ENCODE measurements around the gene PIGK. TPM values are rescaled to one million over a fixed set of nuclear protein-coding genes. Genes with fewer than 3 reads are reported as not detected.

The PIGK gene
- total RNA-seq, 1 donor from 2014 or later: 36.5 TPM

GRCh38 chr1:77100875-77101274 is 118.4 kb downstream of the PIGK start:
- no peak for DNase-seq (ENCODE audit: low read depth)

GRCh38 chr1:77096496-77097255 is 122.6 kb downstream of the PIGK start:
- no peak for DNase-seq (ENCODE audit: low read depth)

DNA sequence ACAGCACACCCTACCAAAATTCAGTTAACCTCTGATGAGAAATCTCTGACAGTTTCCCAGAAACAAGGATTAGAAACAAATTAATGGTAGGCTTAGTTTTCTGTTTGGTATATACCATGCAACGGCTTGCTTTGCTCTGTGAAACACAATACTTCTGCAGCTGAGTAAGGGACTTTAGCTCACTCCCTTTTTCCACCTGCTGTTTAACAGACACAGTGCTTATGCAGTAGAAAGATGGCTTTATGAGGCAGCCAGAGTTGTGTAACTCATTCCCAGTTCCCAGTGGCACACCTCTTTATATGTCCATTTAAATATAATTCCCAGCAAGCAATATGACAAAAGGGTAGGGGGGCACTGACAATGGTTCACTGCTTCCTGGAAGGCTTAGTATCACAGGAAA is 124.0 kb downstream of the PIGK start:
- DNase-seq (ENCODE audit: low read depth): peak; percentile 12

GRCh38 chr1:77089756-77090155 is 129.5 kb downstream of the PIGK start:
- DNase-seq (ENCODE audit: low read depth): no peak

- no peak for DNase-seq (ENCODE audit: low read depth)
These were observed 134.1 kb downstream of the PIGK start for GRCh38 chr1:77085109-77085508.

DNA sequence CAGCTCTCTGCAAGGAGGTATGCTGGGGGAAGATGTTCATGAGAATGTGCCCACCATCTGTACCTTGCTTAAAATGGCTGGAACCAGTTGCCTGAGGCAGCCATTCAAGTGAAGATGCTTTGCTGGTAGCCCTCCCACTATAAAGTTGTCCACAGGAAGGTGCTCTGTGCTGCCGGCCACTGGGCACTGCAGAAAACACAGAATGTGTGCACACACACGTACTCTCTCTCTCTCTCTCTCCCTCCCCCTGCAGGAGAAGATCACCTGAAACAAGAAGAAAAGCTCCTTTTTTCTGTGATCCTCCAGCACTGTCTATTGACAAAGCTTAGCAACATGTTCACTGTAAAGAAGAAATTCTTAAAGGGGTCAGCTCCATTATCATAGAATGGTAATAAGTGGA is 134.8 kb downstream of the PIGK start:
- no peak for DNase-seq (ENCODE audit: low read depth)

- DNase-seq (ENCODE audit: low read depth): no peak
These were observed 137.4 kb downstream of the PIGK start for GRCh38 chr1:77081834-77082233.

GRCh38 chr1:77076759-77077158 is 142.5 kb downstream of the PIGK start:
- DNase-seq (ENCODE audit: low read depth): no peak

GRCh38 chr1:77068013-77068412 is 151.2 kb downstream of the PIGK start:
- no peak for DNase-seq (ENCODE audit: low read depth)

DNA sequence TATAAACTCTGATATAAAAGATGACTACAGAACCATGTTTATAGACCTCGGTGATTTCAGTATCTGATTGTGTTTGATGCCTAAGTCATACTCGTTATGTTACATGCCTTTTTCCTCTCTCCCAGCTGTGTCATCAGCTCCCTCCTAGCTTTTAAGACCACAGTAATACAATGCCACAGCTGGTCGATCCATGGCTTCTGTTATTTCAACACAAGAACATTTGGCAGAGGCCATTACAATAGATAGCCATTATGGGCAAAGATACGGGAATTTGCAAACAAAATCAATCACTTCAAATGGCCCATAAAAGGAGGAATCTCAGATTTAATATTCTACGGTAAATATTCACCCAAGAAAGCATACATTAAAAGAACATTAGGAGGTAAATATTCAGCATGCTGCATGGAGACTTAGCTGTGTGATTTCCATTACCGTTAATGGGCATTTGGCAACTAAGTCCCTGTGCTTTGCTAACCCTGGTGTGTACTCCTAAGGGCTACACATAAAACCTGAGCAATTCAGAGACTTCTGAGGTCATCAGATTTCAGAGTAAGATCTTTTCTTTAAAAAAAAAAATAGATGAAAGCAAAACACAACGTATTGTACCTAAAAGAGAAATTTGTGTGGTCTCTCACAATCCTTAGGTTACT is 153.4 kb downstream of the PIGK start:
- DNase-seq (ENCODE audit: low read depth): no peak

GRCh38 chr1:77064246-77064645 is 155.0 kb downstream of the PIGK start:
- DNase-seq (ENCODE audit: low read depth): no peak

DNA sequence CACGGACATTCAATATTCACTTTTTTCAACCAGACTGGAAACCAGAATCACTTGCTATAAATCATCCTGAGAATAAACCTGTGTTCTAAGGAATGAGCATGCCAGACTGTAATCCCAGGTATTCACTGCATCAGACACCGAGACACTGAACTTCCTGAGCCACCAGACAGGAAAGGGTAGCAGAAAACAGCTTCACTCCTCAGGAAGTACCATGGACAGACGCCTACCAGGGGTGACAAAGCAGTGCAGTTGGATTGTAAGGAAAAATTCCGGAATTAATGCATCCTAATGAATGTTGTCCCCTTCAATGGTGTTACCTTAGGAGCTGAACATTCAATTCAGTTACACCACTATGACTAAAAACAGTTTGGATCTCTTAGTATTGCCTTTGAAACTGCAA is 156.1 kb downstream of the PIGK start:
- DNase-seq (ENCODE audit: low read depth): no peak

DNA sequence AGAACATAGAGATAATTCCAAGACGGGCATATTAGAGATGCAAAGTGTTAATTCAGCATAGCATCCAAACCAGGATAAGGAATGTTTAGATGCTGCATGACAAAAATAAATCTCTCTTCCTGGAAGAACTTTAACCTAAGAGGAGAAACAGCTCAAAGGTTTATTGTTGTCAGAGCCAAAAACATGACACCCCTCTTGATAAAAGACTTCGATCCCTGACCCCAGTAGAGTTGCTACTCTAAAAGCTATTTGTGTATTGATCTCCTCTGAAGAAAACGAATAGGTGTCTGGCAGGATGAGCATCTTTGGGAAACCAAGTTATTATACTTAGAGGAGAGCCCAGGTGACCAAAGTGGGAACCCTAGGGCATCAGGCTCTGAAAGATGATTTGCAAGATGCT is 158.1 kb downstream of the PIGK start:
- DNase-seq (ENCODE audit: low read depth): no peak

GRCh38 chr1:77060000-77060399 is 159.2 kb downstream of the PIGK start:
- DNase-seq (ENCODE audit: low read depth): no peak

DNA sequence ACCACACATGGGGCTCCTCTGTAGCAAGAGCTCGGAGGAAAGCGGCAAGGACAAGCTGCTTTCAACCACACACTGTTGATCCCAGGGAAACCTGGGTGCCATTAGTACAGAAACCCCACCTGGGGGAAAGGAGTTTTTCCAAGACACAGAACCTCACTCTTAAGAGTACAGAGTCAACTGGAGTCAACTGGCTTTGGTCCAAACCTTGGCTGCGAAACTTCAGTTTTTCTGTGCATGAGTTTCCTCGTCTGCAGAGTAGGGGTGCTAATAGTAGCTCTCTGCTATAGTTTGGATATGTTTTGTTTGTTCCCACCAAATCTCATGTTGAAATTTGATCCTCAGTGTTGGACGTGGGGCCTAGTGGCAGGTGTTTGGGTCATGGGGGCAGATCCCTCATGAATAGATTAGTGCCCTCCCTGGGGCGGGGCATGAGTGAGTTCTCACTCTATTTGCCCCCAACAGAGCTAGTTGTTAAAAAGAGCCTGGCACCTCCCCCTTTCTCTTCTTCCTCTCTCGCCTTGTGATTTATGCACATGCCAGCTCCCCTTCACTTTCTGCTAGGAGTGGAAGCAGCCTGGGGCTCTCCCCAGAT is 161.1 kb downstream of the PIGK start:
- no peak for DNase-seq (ENCODE audit: low read depth)

DNA sequence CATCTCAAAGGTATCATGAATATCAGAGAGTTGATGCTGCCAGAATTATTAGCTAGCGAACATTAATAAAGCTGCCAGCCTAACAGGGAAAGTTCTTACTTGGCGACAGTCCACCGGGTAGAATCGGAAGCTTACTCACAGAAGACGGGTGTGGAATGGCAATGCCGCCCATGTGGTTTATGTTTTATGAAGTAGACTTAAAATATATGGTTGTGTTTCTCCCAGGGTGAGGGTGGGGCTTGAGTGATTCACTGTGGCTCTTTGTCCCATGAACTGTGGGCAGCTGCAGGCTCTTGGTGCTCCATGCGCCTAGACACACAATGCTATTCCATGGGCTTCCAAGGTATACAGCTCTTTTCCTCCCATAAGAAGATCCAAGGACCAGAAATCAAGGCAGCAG is 162.7 kb downstream of the PIGK start:
- peak; percentile 36 for DNase-seq (ENCODE audit: low read depth)

DNA sequence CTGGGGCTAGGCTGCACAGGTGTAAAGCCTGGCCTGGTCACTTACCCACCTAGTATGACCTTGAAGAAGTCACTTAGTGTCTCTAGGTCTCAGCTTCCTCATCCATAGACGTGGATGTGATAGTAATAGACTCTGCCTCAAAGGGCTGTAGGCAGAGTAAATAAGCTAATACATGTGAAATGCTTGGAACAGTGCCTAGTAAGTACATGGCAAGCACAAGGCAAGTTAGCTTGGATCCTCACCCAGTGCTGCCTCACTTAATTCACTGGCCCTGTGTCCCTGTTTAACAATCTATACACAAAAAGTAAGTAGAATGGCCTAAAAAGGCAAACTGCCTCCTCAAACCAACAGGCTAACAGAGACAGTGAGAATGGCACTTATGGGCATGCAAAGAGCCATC is 167.8 kb downstream of the PIGK start:
- DNase-seq (ENCODE audit: low read depth): no peak

GRCh38 chr1:77048615-77049005 is 170.6 kb downstream of the PIGK start:
- DNase-seq (ENCODE audit: low read depth): no peak

DNA sequence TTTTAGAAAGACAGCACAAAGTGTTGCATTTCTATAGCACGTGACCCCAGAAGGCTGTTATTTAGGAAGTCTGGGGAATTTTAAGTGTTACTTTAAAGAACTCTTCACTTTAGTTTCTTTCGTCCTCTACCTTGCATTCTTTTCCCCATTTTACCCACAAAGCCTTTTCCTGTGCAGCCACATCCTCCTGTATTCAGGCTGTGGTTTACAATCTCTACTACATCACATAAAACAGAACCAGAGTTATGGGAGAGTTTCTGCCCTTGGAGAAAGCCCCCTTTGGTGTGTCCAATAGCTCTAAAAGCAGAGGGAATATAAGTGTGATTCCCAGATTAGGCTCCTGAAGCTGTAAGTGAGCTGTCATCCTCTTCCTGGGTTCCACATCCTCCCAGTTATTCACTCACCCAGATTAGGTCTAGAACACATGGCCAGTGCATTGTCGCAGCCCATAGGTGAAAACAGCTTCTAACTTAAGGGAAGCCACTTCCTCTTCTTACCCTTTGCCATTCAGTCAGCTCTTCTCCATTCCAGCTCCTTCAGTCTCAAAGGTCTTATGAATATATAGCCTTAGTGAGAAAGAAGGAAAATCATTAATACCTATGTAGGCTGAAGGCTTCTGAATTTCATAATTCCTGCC is 171.1 kb downstream of the PIGK start:
- no peak for DNase-seq (ENCODE audit: low read depth)

GRCh38 chr1:77047575-77047974 is 171.7 kb downstream of the PIGK start:
- DNase-seq (ENCODE audit: low read depth): no peak

- no peak for DNase-seq (ENCODE audit: low read depth)
These were observed 174.9 kb downstream of the PIGK start for GRCh38 chr1:77044133-77044849.

DNA sequence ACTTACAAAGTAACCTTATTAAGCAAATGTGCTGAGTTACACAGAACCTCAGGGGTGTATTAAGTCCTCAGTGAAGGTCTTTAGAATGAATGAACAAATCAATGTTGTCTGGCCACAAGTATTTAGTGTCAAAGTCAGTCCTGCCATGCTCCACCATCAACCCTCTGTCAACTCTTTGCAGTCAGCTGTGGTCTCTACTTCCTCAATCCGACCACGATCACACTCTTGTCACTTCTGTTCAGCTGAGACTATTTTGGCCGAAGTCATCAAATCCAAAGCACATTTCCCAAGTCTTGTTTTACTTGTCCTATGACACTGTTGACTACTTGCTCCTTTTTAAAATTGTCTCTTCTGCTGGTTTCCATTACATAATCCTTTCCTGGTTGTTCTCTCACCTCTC is 178.4 kb downstream of the PIGK start:
- peak; percentile 48 for DNase-seq (ENCODE audit: low read depth)
